Ovary (tissue), 3 donors: ENCODE results near the gene KCNIP1.

Source experiments
- CTCF ChIP-seq, 3 donors: fragments of 450-650 bp in 2 of 3; fragments of 200-600 bp in 1 of 3; IDR thresholded peaks; one replicate each; pipeline versions ENCODE4 v1.5.1 to v1.8.0; 2016 to 2022; ENCODE audit warnings: antibody characterized with exemption in 3 of 3, mild to moderate bottlenecking in 1 of 3
- POLR2A ChIP-seq: fragments of 450-650 bp; IDR thresholded peaks from one replicate; pipeline ENCODE4 v1.6.1; 2017; ENCODE audit warnings: antibody characterized with exemption, mild to moderate bottlenecking, moderate library complexity
- donor health status: DM: no; HTN: no; CAD: no.

- TF ChIP-seq CTCF (IDR thresholded peaks at IDR 0.05) = no peak
- TF ChIP-seq POLR2A = no peak
These were observed 33.8 kb downstream of the KCNIP1 start for GRCh38 chr5:170537451-170538095.
